AG04450 (cell line): ENCODE data around the gene LCA5. TPM values are rescaled to one million over a fixed set of nuclear protein-coding genes. Genes with fewer than 3 reads are reported as not detected.

Experiments
- CTCF ChIA-PET: fragments of 300-600, 350-600 bp; formaldehyde crosslinking; extraction: SDS; loops from one replicate; lab custom pipeline; 2022; ENCODE audit warnings: antibody characterized with exemption, inconsistent platforms; lab: Charles Lee
- POLR2A ChIA-PET: fragments of 350-600 bp; formaldehyde crosslinking; extraction: SDS; loops from one replicate; lab custom pipeline; 2021; ENCODE audit warnings: antibody characterized with exemption, inconsistent platforms; lab: Yijun Ruan, JAX
- DNase-seq: peaks from one replicate; pipeline ENCODE4 v3.0.0-alpha.2; 2011; ENCODE audit warnings: low read depth, low spot score
- H3K27ac ChIP-seq: one replicate; pipeline ENCODE4 v1.5.1; 2012; ENCODE audit warnings: low read depth, low read length, control low read depth
- H3K27me3 ChIP-seq: one replicate; pipeline ENCODE4 v1.6.0; 2012; ENCODE audit warnings: low read length; ENCODE audit not compliant: control insufficient read depth, insufficient read depth
- H3K4me3 ChIP-seq: 2 replicates; pipeline ENCODE4 v1.5.1; 2011; ENCODE audit warnings: mild to moderate bottlenecking, low read depth, low read length, control low read depth
- H3K9me3 ChIP-seq: 2 replicates; pipeline ENCODE4 v1.5.1; 2012; ENCODE audit warnings: low read length; ENCODE audit not compliant: control insufficient read depth, insufficient read depth
- CTCF ChIP-seq: IDR thresholded peaks from 2 replicates; pipeline ENCODE4 v1.5.1; 2011; ENCODE audit warnings: low read depth, low read length, control low read depth, inconsistent platforms
- polyA plus RNA-seq: library from polyadenylated mRNA; depleted of rRNA; stranded (reverse); fragments of >200 nt; gene quantifications from 2 replicates; pipeline ENCODE4 v1.2.3, GENCODE V29; 2011

LCA5 gene
- polyA plus RNA-seq, 1 experiment = 4.2 TPM

DNA sequence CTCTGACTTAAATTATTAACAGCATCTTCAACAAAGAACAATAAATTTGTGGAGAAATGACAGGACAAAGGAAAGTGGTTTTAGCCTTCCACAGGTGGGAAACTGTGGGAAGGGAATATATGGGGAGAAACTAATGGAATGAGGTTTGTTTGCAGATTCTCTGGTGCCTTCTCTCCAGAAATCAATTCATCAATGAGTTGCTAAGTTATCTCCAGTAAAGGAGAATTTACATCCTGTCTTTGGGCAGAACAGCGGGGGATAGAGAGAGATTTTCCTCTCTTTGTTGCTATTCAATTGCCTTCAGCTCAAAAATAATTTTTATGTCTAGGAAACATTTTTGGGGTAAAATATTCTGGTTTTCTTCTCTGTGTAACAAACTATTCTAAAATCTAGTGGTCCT, 36.9 kb upstream of the LCA5 start:
- TF ChIP-seq CTCF = no peak
- Histone ChIP-seq H3K27ac (no peak overlapping the region), H3K9me3 (no peaks in the 10 kb centered on the region), H3K27me3 (no peaks in the 10 kb centered on the region), H3K4me3 (no peak overlapping the region)
- CTCF ChIA-PET = interaction anchor here (0.7 to 2.8 kb wide), 5 partner anchors 8 to 240 kb away, joined by 4 to 19 read pairs (median 6); no protein-coding TSS in a partner anchor
- DNase-seq = no peak
- POLR2A ChIA-PET = no interaction called here

DNA sequence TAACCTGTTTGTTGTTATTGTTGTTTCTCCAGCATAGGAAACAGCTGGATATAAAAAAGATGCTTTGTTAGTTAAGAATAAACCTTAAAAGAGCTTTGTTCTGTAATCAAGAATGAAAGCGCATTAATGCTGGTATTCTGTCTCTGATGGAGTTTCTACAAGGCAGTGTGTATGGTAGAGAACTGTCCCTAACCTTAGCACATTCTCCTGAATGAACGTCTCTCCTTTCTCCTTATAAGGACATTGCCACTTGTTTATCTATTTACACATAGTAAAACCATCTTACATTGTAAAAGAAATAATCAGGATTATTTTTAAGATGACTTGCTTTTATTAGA, 33.8 kb upstream of the LCA5 start:
- CTCF ChIA-PET = interaction anchor here (0.6 to 5.5 kb wide), 37 partner anchors 9 to 604 kb away, joined by 3 to 97 read pairs (median 4); partner anchors contain the start of genes LCA5 and SH3BGRL2
- POLR2A ChIA-PET = no interaction called here
- no peak for TF ChIP-seq CTCF
- no peak for DNase-seq
- H3K9me3 ChIP-seq = no peaks in the 10 kb centered on the region
- no peak overlapping the region for H3K27ac ChIP-seq
- no peaks in the 10 kb centered on the region for H3K27me3 ChIP-seq
- H3K4me3 ChIP-seq = no peak overlapping the region

GRCh38 chr6:79570129-79571029, 33.1 kb upstream of the LCA5 start:
- Histone ChIP-seq H3K27ac (no peak overlapping the region), H3K9me3 (no peaks in the 10 kb centered on the region), H3K4me3 (no peak overlapping the region), H3K27me3 (no peaks in the 10 kb centered on the region)
- POLR2A ChIA-PET = interaction anchor here (0.6 kb wide), 1 partner anchor 156 kb away, joined by 10 read pairs; no protein-coding TSS in a partner anchor
- DNase-seq = no peak
- TF ChIP-seq CTCF = peak; percentile 77
- CTCF ChIA-PET = interaction anchor here (0.6 to 5.5 kb wide), 40 partner anchors 8 to 603 kb away, joined by 3 to 97 read pairs (median 4); partner anchors contain the start of genes LCA5 and SH3BGRL2

DNA sequence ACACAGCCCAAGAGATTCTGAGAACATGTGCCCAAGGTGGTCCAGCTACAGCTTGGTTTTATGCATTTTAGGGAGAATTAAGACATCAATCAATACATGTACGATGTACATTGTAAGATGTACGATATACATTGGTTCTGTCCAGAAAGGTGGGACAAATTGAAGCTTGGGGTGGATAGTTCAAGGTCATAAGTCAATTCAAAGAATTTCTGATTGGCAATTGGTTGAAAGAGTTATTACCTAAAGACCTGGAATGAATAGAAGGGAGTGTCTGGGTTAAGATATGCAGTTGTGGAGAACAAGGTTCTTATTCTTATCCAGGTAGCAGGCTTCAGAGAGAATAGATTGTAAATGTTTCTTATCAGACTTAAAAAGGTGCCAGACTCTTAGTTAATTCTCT, 31.8 kb upstream of the LCA5 start:
- Histone ChIP-seq H3K27ac (no peak overlapping the region), H3K27me3 (no peaks in the 10 kb centered on the region), H3K9me3 (no peaks in the 10 kb centered on the region), H3K4me3 (no peak overlapping the region)
- TF ChIP-seq CTCF = no peak
- CTCF ChIA-PET = interaction anchor here (0.9 to 5.5 kb wide), 7 partner anchors 12 to 299 kb away, joined by 3 to 97 read pairs (median 7); no protein-coding TSS in a partner anchor
- POLR2A ChIA-PET = no interaction called here
- no peak for DNase-seq

- CTCF ChIA-PET = interaction anchor here (1.4 kb wide), 1 partner anchor 305 kb away, joined by 4 read pairs; no protein-coding TSS in a partner anchor
- no peak for TF ChIP-seq CTCF
- no peak for DNase-seq
Observed at GRCh38 chr6:79564636-79565035, 27.4 kb upstream of the LCA5 start.

More at GRCh38 chr6:79564636-79565035, 27.4 kb upstream of the LCA5 start:
- POLR2A ChIA-PET = no interaction called here
- no peak overlapping the region for H3K27ac ChIP-seq
- H3K9me3 ChIP-seq = no peaks in the 10 kb centered on the region
- no peaks in the 10 kb centered on the region for H3K27me3 ChIP-seq
- H3K4me3 ChIP-seq = no peak overlapping the region
